HuH-7 (cell line): Measurements from ENCODE around the gene EXOC8.

Source experiments
- DNase-seq: peaks from one replicate; pipeline ENCODE4 v3.0.0; 2011; ENCODE audit warnings: low spot score

Gene EXOC8

GRCh38 chr1:231315887-231316286 is 21.8 kb downstream of the EXOC8 start:
- peak; percentile 77 for DNase-seq

- no peak for DNase-seq
Observed at GRCh38 chr1:231313661-231314060, 24.0 kb downstream of the EXOC8 start.

- DNase-seq: no peak
Observed at GRCh38 chr1:231312432-231312788, 25.2 kb downstream of the EXOC8 start.

GRCh38 chr1:231311720-231312431 is 25.8 kb downstream of the EXOC8 start:
- DNase-seq: no peak

GRCh38 chr1:231310391-231310934 is 27.2 kb downstream of the EXOC8 start:
- DNase-seq: no peak

GRCh38 chr1:231301990-231302389 is 35.7 kb downstream of the EXOC8 start:
- no peak for DNase-seq

GRCh38 chr1:231295938-231296337 is 41.7 kb downstream of the EXOC8 start:
- DNase-seq: no peak

GRCh38 chr1:231286603-231287002 is 51.0 kb downstream of the EXOC8 start:
- DNase-seq: no peak

GRCh38 chr1:231284441-231284840 is 53.2 kb downstream of the EXOC8 start:
- DNase-seq: no peak
